ENCODE data around the gene TTLL12. TPM values are rescaled to one million over a fixed set of nuclear protein-coding genes. Genes with fewer than 3 reads are reported as not detected.

TTLL12 gene
- total RNA-seq, 4 donors from 2014 or later: 20.0 to 35.2 (median 28.6) TPM

DNA sequence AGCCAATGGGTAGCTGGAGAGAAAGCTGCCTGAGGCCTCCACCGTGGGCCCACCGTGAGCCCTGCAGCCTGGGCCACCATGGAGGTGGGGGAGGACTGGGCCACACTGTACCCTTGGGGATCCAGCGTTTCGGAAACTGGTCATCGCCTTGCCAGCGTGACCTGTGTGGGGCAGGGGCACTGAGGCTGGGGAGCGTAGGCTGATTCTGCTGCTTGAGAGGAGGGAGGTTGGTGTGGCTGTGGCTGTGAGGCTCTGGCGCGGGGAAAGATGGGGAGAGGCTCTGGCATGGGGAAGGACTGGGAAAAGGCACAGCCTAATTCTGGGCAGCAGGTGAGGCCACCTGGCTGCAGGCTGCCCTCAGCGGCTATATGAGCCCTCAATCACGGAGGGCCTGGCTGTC, 12.6 kb upstream of the TTLL12 start:
- intact Hi-C loops (cut with DNase I): no loop called here
- Histone ChIP-seq H3K27ac (no peak overlapping the region), H3K4me1 (peaks cover 0 to 5% of the 10 kb centered on the region in 2 donors), H3K4me3 (replicated peaks in 1 of 3) (no peak overlapping the region), H3K27me3 (no peaks in the 10 kb centered on the region), H3K36me3 (no peaks in the 10 kb centered on the region), H3K9me3 (no peaks in the 10 kb centered on the region)
- no peak for DNase-seq
- WGBS, 2 donors: 82 to 83% methylated on average over 10 to 11 of the region's 11 CpGs
- TF ChIP-seq, protein P1, sequence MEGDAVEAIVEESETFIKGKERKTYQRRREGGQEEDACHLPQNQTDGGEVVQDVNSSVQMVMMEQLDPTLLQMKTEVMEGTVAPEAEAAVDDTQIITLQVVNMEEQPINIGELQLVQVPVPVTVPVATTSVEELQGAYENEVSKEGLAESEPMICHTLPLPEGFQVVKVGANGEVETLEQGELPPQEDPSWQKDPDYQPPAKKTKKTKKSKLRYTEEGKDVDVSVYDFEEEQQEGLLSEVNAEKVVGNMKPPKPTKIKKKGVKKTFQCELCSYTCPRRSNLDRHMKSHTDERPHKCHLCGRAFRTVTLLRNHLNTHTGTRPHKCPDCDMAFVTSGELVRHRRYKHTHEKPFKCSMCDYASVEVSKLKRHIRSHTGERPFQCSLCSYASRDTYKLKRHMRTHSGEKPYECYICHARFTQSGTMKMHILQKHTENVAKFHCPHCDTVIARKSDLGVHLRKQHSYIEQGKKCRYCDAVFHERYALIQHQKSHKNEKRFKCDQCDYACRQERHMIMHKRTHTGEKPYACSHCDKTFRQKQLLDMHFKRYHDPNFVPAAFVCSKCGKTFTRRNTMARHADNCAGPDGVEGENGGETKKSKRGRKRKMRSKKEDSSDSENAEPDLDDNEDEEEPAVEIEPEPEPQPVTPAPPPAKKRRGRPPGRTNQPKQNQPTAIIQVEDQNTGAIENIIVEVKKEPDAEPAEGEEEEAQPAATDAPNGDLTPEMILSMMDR (IDR thresholded peaks at IDR 0.05): no peak
- TF ChIP-seq POLR2A (IDR thresholded peaks at IDR 0.05): no peak

DNA sequence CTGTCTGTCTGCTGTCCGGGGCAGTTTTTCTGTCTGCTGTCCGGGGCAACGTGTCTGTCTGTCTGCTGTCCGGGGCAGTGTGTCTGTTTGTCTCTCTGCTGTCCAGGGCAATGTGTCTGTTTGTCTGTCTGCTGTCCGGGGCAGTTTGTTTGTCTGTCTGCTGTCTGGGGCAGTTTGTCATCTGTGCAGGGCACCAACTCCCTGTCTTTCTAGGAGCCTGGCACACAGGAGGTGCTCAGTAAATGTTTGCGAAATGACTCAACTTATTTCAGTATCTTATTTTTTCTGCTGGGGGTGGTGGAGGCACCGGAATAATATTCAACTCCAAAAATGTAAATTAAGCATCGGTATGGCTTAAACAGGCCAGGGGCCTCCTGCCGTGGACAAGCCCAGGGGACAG, 12.0 kb upstream of the TTLL12 start:
- 78 to 80% methylated on average over 7 to 9 of the region's 9 CpGs for WGBS, 2 donors
- Histone ChIP-seq H3K27ac (no peak overlapping the region), H3K36me3 (no peaks in the 10 kb centered on the region), H3K4me1 (peaks cover 0 to 5% of the 10 kb centered on the region in 2 donors), H3K27me3 (no peaks in the 10 kb centered on the region), H3K4me3 (replicated peaks in 1 of 3) (no peak overlapping the region), H3K9me3 (no peaks in the 10 kb centered on the region)
- intact Hi-C loops (cut with DNase I): no loop called here
- no peak for TF ChIP-seq POLR2A (IDR thresholded peaks at IDR 0.05)
- TF ChIP-seq, protein P1 (IDR thresholded peaks at IDR 0.05): no peak
- no peak for DNase-seq

DNA sequence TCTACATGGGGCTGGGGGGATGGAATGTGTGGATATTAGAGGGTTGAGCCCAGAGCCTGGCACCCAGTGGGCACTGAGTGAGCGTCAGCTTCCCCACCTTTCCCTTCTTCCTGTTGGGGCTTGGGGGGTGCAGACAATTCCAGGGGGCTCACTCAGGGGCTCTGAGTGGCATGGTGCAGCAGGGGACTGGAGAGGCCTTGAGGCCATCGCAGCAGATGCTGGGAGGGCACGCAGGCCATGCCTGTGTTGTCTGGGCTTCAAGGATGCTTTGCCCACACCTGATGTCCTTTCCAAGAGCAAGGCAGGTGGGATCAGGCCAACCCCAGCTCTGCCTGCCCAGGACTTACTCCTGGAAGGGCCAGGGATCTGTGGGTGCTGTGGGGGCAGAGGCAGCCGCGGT, 11.2 kb upstream of the TTLL12 start:
- intact Hi-C loops (cut with DNase I): no loop called here

DNA sequence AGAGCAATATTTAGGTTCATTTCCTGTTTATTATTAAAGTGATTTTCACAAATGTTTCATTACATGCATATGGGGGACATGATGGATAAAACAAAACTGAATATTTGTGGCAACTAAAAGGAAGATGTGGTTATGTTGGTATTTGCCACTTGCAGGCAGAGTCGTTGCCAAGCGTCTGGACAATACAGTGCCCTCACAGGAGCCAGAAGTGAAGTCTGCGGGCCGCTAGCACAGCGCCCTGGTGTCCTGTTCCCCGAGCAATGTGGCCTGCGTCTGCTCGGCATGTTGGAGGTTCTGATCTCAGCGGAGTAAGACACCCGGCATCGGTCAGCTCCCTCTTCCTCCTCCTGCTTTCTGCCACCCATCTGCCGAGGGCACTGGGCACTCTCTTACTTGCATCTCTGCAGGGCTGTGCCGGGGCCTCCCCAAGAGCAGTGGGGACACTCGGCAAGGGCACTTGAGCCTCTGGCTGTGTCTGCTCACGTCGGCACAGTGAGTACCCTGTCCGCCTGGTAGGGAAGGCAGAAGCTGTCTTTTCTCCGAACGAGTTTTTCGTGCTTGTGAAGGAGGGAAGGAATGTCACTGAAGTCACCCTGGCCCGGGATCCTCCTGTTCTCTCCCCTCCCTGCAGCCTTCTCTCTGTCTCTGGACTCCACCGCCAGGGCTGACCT, 10.5 kb upstream of the TTLL12 start:
- Histone ChIP-seq H3K27me3 (no peaks in the 10 kb centered on the region), H3K36me3 (no peaks in the 10 kb centered on the region), H3K27ac (no peak overlapping the region), H3K4me1 (peaks cover 0 to 5% of the 10 kb centered on the region in 2 donors), H3K9me3 (no peaks in the 10 kb centered on the region), H3K4me3 (replicated peaks in 1 of 3) (no peak overlapping the region)
- TF ChIP-seq POLR2A (IDR thresholded peaks at IDR 0.05): no peak
- TF ChIP-seq, protein P1 (IDR thresholded peaks at IDR 0.05): no peak
- intact Hi-C loops (cut with DNase I): no loop called here
- 27 to 28% methylated on average over 19 to 22 of the region's 22 CpGs for WGBS, 2 donors
- peak; percentile 65 to 72 for DNase-seq

More for the DNA sequence above, 11.2 kb upstream of the TTLL12 start:
- TF ChIP-seq, protein P1 (IDR thresholded peaks at IDR 0.05): no peak
- no peak for TF ChIP-seq POLR2A (IDR thresholded peaks at IDR 0.05)
- WGBS, 2 donors: 88 to 98% methylated on average over 4 to 5 of the region's 5 CpGs
- Histone ChIP-seq H3K4me3 (replicated peaks in 1 of 3) (no peak overlapping the region), H3K9me3 (no peaks in the 10 kb centered on the region), H3K27ac (no peak overlapping the region), H3K27me3 (no peaks in the 10 kb centered on the region), H3K4me1 (peaks cover 0 to 5% of the 10 kb centered on the region in 2 donors), H3K36me3 (no peaks in the 10 kb centered on the region)
- no peak for DNase-seq

DNA sequence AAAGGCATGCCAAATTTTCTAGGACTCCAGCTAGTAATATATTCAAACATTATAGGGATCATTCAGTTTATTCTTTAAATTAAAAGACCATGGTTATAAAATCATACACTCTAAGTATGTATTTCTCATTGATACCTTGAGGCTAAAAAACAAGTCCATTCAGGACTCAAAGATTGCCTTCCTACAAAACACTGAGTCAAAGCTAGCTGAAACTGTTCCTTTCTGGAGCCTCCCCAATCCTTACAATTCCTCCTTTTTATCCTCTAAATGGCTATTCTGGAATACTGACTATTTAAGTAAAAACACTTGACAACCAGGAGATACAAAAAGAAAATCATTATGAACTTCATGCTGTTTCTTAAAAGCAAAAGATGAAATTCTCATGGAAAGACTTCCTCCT, 4.9 kb upstream of the TTLL12 start:
- Histone ChIP-seq H3K9me3 (no peaks in the 10 kb centered on the region), H3K4me1 (no peaks in the 10 kb centered on the region), H3K27ac (no peak overlapping the region), H3K27me3 (no peaks in the 10 kb centered on the region), H3K36me3 (no peaks in the 10 kb centered on the region), H3K4me3 (replicated peaks in 1 of 3) (no peak overlapping the region)
- TF ChIP-seq, protein P1 (IDR thresholded peaks at IDR 0.05): no peak
- no peak for TF ChIP-seq POLR2A (IDR thresholded peaks at IDR 0.05)
- intact Hi-C loops (cut with DNase I): no loop called here
- no peak for DNase-seq
